GM12878 (cell line): ENCODE data around the gene TRAPPC4. TPM values are rescaled to one million over a fixed set of nuclear protein-coding genes. Genes with fewer than 3 reads are reported as not detected.

Experiments
- ASH2L ChIP-seq: fragments of 300-600, 200-600 bp; sonication (generic); IDR thresholded peaks from 2 replicates; pipeline ENCODE4 v1.6.1; 2017; ENCODE audit warnings: low read depth, mild to moderate bottlenecking, borderline replicate concordance
- ATF3 ChIP-seq: IDR thresholded peaks from 2 replicates; pipeline ENCODE4 v1.6.1; 2011; ENCODE audit warnings: low read depth, mild to moderate bottlenecking, low read length, moderate library complexity, borderline replicate concordance; ENCODE audit errors: extremely low read depth
- CREM ChIP-seq: IDR thresholded peaks from 2 replicates; pipeline ENCODE4 v1.6.1; 2014; ENCODE audit warnings: antibody characterized with exemption, low read depth
- DPF2 ChIP-seq: fragments of 450-650 bp; IDR thresholded peaks from 2 replicates; pipeline ENCODE4 v1.6.1; 2017; ENCODE audit warnings: mild to moderate bottlenecking
- ESRRA ChIP-seq: IDR thresholded peaks from 2 replicates; pipeline ENCODE4 v1.6.1; 2012; ENCODE audit warnings: mild to moderate bottlenecking, low read length, improper control_type of control experiment
- HCFC1 ChIP-seq: fragments of 150-350 bp; IDR thresholded peaks from 2 replicates; pipeline ENCODE4 v1.6.1; 2014; ENCODE audit warnings: low read length
- HDAC2 ChIP-seq: fragments of 200-600 bp; sonication (generic); IDR thresholded peaks from 2 replicates; pipeline ENCODE4 v1.6.1; 2017
- KAT2A ChIP-seq: conservative IDR thresholded peaks from 2 replicates; pipeline ENCODE4 v1.6.1; 2011; ENCODE audit warnings: low read depth, low read length; ENCODE audit not compliant: control insufficient read depth
- NFYB ChIP-seq: IDR thresholded peaks from 2 replicates; pipeline ENCODE4 v1.6.1; 2011; ENCODE audit warnings: low read depth, mild to moderate bottlenecking, low read length, improper control_type of control experiment, moderate library complexity; ENCODE audit not compliant: insufficient read depth
- POLR2AphosphoS5 ChIP-seq: IDR thresholded peaks from 2 replicates; pipeline ENCODE4 v1.6.1; 2011; ENCODE audit warnings: mild to moderate bottlenecking, low read length, inconsistent platforms
- PRDM15 ChIP-seq: fragments of 450-650 bp; formaldehyde crosslinking; IDR thresholded peaks from 2 replicates; pipeline ENCODE4 v1.4.0; 2020; ENCODE audit warnings: mild to moderate bottlenecking, moderate library complexity
- RFX5 ChIP-seq: IDR thresholded peaks from 2 replicates; pipeline ENCODE4 v1.6.1; 2011; ENCODE audit warnings: low read depth, low read length, improper control_type of control experiment
- SRF ChIP-seq, 2 experiments: IDR thresholded peaks; 2 replicates each; pipeline ENCODE4 v1.6.1; 2011; ENCODE audit warnings: low read depth in 2 of 2, low read length in 2 of 2, mild to moderate bottlenecking in 1 of 2, moderate library complexity in 1 of 2
- STAT1 ChIP-seq: fragments of 450-650 bp; conservative IDR thresholded peaks from 2 replicates; pipeline ENCODE4 v1.6.1; 2014; ENCODE audit warnings: antibody characterized with exemption, mild to moderate bottlenecking
- TBL1XR1 ChIP-seq: IDR thresholded peaks from 2 replicates; pipeline ENCODE4 v1.6.1; 2012; ENCODE audit warnings: low read depth, low read length, improper control_type of control experiment
- TCF12 ChIP-seq: IDR thresholded peaks from 2 replicates; pipeline ENCODE4 v1.6.1; 2011; ENCODE audit warnings: low read depth, mild to moderate bottlenecking, low read length
- USF2 ChIP-seq: IDR thresholded peaks from 2 replicates; pipeline ENCODE4 v1.6.1; 2011; ENCODE audit warnings: low read depth, low read length, improper control_type of control experiment, borderline replicate concordance
- ZNF384 ChIP-seq: IDR thresholded peaks from 2 replicates; pipeline ENCODE4 v1.6.1; 2012; ENCODE audit warnings: low read depth, mild to moderate bottlenecking, low read length, improper control_type of control experiment, borderline replicate concordance
- polyA plus RNA-seq, 11 experiments: library from polyadenylated mRNA; depleted of rRNA in 4 of 11; unstranded in 6 of 11; stranded (reverse) in 5 of 11; fragments of >200 nt; fragmentation: Nextera tagmentation in 4 of 11; fragmentation: Illumina TruSeq in 1 of 11; extraction: Ambion mirVana in 4 of 11; extraction: Trizol in 1 of 11; gene quantifications; 1 replicate in 1 of 11; 2 replicates in 10 of 11; pipeline versions ENCODE4 v1.2.1 to v1.2.3, GENCODE V29; 2011 to 2016; ENCODE audit warnings: inconsistent platforms in 2 of 11, missing spikeins in 2 of 11, low read depth in 1 of 11
- total RNA-seq, 4 experiments: library from RNA; depleted of rRNA in 3 of 4; stranded (reverse); fragments of >200 nt in 3 of 4; fragmentation: Illumina TruSeq in 1 of 4; extraction: Trizol in 1 of 4; gene quantifications; 2 replicates each; pipeline versions ENCODE4 v1.2.1 to v1.2.3, GENCODE V29; 2013 to 2021

Gene TRAPPC4
- total and polyA plus RNA-seq, 10 of the 15 experiments (the other 5 are each of a cell fraction or from before 2014, with no cell fraction given): 61.6 to 231 (median 98.8) TPM

DNA sequence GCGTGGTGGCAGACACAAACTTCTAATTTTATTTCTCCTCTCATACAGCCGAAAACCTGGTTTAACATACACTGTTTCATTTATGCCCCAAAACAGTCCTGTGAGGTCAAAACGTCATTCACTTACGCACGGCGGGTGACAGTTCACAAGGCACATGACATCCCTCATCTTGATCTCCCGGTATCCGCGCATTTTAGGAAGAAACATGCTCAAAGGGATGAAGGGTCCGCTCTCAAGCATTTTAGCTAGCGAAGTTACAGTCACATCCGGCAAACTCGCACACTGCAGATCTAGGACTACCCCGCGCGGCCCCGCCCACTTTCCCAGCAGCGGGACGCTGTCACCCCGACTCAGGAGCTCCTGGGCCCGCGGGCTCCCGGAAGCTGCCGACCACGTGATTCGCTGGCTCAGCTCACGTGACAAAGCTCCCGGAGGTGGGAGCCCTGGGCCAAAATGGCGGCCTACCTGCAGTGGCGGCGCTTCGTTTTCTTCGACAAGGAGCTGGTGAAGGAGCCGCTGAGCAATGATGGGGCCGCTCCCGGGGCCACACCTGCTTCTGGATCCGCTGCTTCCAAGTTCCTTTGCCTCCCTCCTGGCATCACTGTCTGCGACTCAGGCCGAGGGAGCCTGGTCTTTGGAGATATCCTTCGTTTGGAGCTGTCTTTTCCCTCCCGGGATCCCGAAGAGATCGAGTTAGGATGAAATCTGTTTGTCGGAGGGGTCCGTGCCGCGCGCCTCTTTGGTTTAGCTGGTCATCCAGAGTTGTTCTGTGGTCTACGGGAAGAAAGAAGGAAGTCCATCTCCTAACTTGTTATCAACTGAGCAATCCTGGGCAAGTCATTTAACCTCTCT lies 49.0 kb downstream of the TRAPPC4 start, which contains the start of gene VPS11 (continued):
- TF ChIP-seq PRDM15 (CRISPR knock-in tag): no peak
- 0 out of 2 replicates have a peak, but pooled peaks have one; percentile 60 for TF ChIP-seq TCF12
- TF ChIP-seq KAT2A: no peak
- peak; percentile 66 for TF ChIP-seq HCFC1
- TF ChIP-seq TBL1XR1: peak; percentile 68
- TF ChIP-seq NFYB: peak; percentile 76
- no peak for TF ChIP-seq ZNF384
- TF ChIP-seq RFX5: no peak
- TF ChIP-seq SRF (IDR thresholded peaks at IDR 0.05; ENCODE audit: low read depth in 2 of 2, low read length in 2 of 2): 0 out of 4 replicates have a peak, but pooled peaks of 1 of the 2 experiments have one; percentile 12
- TF ChIP-seq STAT1: peak; percentile 64; the same call in 1 of the 2 replicates
- no peak for TF ChIP-seq HDAC2
- TF ChIP-seq CREM: 0 out of 2 replicates have a peak, but pooled peaks have one; percentile 15
- 0 out of 2 replicates have a peak, but pooled peaks have one; percentile 47 for TF ChIP-seq DPF2
- TF ChIP-seq POLR2AphosphoS5: peak; percentile 89
- no peak for TF ChIP-seq ESRRA
- TF ChIP-seq USF2: peak; percentile 98
- TF ChIP-seq ATF3: peak; percentile 96
- TF ChIP-seq ASH2L: no peak
- TF ChIP-seq, all 136 proteins: peak for 63
